ENCODE results near the gene NPAS3.

GRCh38 chr14:32940711-32941667, 2.3 kb downstream of the NPAS3 start:
- TF ChIP-seq CTCF (IDR thresholded peaks at IDR 0.05; ENCODE audit: borderline replicate concordance, extremely low read depth, low read length, poor library complexity, severe bottlenecking) (no peak), EZH2 (IDR thresholded peaks at IDR 0.05; ENCODE audit: borderline replicate concordance, low read depth, low read length, severe bottlenecking) (no peak)

Measured in DND-41 (cell line).